Sigmoid colon (tissue), 7 donors: ENCODE measurements around the gene CISD3. TPM values are rescaled to one million over a fixed set of nuclear protein-coding genes. Genes with fewer than 3 reads are reported as not detected.

ENCODE experiments used
- DNase-seq: peaks from one replicate; pipeline ENCODE4 v3.0.0-alpha.2; 2019
- H3K27ac ChIP-seq, 4 donors: fragments of 200-600 bp; sonication (generic); one replicate each; pipeline ENCODE4 v1.5.1; 2016 to 2019; ENCODE audit warnings: mild to moderate bottlenecking in 1 of 4
- H3K27me3 ChIP-seq, 3 donors: fragments of 200-600 bp; sonication (generic); one replicate each; pipeline ENCODE4 v1.5.1; 2019; ENCODE audit warnings: mild to moderate bottlenecking in 1 of 3
- H3K36me3 ChIP-seq, 4 donors: fragments of 200-600 bp; sonication (generic); one replicate each; pipeline ENCODE4 v1.5.1; 2016 to 2019
- H3K4me1 ChIP-seq, 4 donors: fragments of 200-600 bp; sonication (generic); one replicate each; pipeline ENCODE4 v1.5.1; 2017 to 2019
- H3K4me3 ChIP-seq, 4 donors: fragments of 200-600 bp; sonication (generic); one replicate each; pipeline ENCODE4 v1.5.1; 2017 to 2019; ENCODE audit warnings: mild to moderate bottlenecking in 2 of 4, moderate library complexity in 1 of 4
- H3K9me3 ChIP-seq, 4 donors: fragments of 200-600 bp in 3 of 4; sonication (generic) in 3 of 4; one replicate each; pipeline versions ENCODE4 v1.5.1 to v1.6.1; 2013 to 2019
- EP300 ChIP-seq, 4 donors: sonication (generic); formaldehyde crosslinking; IDR thresholded peaks; one replicate each; pipeline ENCODE4 v1.6.1; 2017; ENCODE audit warnings: antibody characterized with exemption in 4 of 4
- POLR2A ChIP-seq, 2 donors: fragments of 450-650 bp; IDR thresholded peaks; one replicate each; pipeline ENCODE4 v1.6.1; 2016; ENCODE audit warnings: antibody characterized with exemption in 2 of 2, mild to moderate bottlenecking in 2 of 2, moderate library complexity in 2 of 2
- POLR2AphosphoS5 ChIP-seq, 4 donors: sonication (generic); formaldehyde crosslinking; IDR thresholded peaks; one replicate each; pipeline ENCODE4 v1.6.1; 2017; ENCODE audit warnings: antibody characterized with exemption in 4 of 4
- WGBS, 2 donors: extraction: QIAGEN DNeasy Blood & Tissue Kit; methylation state at CpG; one replicate each; pipeline ENCODE4 v1.1.7; 2013; 5-methylcytosine and 5-hydroxymethylcytosine counted together
- intact Hi-C: fragments of 100-400 bp; cut with DNase I; formaldehyde crosslinking; loops from one replicate; pipeline ENCODE4 v1.15.1; 2023
- polyA plus RNA-seq, 3 donors: library from polyadenylated mRNA; stranded (reverse); fragments of 200-250 nt; gene quantifications; one replicate each; pipeline ENCODE4 v1.2.3, GENCODE V29; 2013
- total RNA-seq, 4 donors: library from RNA; depleted of rRNA; stranded (reverse); fragments of >200 nt; gene quantifications; one replicate each; pipeline ENCODE4 v1.1.0, GENCODE V29; 2016
- TF ChIP-seq, protein P1 (sequence below), 4 experiments: fragments of 450-650 bp in 3 of 4; fragments of 200-600 bp in 1 of 4; IDR thresholded peaks; one replicate each; pipeline ENCODE4 v1.5.1; 2016 to 2019; ENCODE audit warnings: antibody characterized with exemption in 4 of 4, mild to moderate bottlenecking in 3 of 4, moderate library complexity in 2 of 4
- donor health status: healthy with polysubstance abuse.
- donor health status: Bipolar disorder and iron deficiency.
- donor health status: healthy.

CISD3 gene
- total and polyA plus RNA-seq, 7 donors, result 9.2 to 115 (median 19.3) TPM

DNA sequence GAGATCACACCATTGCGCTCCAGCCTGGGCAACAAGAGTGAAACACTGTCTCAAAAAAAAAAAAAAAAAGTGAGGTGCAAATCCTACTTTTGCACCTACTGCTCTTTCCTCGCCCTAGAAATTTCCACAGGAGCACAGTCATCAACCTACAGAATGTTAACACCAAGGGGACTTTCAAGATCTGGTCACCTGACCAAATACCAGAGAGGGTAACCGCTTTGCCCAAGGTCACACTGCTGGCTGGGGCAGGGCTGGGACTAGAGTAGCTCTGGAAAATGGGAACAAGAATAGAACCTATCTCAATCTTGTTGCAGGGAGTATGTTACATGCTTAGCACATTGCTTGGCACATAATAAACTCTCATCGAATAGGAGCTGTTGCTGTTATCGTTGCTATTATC lies 31.4 kb upstream of the CISD3 start:
- WGBS, 2 donors, result 89 to 93% methylated on average over 5 of the region's 5 CpGs
- no peak for DNase-seq
- Histone ChIP-seq H3K4me3 (no peak overlapping the region), H3K27me3 (no peaks in the 10 kb centered on the region), H3K4me1 (peaks cover 0 to 32% (median 28%) of the 10 kb centered on the region in 4 donors), H3K27ac (no peak overlapping the region), H3K36me3 (no peaks in the 10 kb centered on the region), H3K9me3 (no peaks in the 10 kb centered on the region)
- TF ChIP-seq EP300 (IDR thresholded peaks at IDR 0.05) (no peak), POLR2AphosphoS5 (IDR thresholded peaks at IDR 0.05) (no peak), POLR2A (IDR thresholded peaks at IDR 0.05) (no peak)
- TF ChIP-seq, protein P1, sequence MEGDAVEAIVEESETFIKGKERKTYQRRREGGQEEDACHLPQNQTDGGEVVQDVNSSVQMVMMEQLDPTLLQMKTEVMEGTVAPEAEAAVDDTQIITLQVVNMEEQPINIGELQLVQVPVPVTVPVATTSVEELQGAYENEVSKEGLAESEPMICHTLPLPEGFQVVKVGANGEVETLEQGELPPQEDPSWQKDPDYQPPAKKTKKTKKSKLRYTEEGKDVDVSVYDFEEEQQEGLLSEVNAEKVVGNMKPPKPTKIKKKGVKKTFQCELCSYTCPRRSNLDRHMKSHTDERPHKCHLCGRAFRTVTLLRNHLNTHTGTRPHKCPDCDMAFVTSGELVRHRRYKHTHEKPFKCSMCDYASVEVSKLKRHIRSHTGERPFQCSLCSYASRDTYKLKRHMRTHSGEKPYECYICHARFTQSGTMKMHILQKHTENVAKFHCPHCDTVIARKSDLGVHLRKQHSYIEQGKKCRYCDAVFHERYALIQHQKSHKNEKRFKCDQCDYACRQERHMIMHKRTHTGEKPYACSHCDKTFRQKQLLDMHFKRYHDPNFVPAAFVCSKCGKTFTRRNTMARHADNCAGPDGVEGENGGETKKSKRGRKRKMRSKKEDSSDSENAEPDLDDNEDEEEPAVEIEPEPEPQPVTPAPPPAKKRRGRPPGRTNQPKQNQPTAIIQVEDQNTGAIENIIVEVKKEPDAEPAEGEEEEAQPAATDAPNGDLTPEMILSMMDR (IDR thresholded peaks at IDR 0.05), result no peak
- intact Hi-C loops, result no loop called here

DNA sequence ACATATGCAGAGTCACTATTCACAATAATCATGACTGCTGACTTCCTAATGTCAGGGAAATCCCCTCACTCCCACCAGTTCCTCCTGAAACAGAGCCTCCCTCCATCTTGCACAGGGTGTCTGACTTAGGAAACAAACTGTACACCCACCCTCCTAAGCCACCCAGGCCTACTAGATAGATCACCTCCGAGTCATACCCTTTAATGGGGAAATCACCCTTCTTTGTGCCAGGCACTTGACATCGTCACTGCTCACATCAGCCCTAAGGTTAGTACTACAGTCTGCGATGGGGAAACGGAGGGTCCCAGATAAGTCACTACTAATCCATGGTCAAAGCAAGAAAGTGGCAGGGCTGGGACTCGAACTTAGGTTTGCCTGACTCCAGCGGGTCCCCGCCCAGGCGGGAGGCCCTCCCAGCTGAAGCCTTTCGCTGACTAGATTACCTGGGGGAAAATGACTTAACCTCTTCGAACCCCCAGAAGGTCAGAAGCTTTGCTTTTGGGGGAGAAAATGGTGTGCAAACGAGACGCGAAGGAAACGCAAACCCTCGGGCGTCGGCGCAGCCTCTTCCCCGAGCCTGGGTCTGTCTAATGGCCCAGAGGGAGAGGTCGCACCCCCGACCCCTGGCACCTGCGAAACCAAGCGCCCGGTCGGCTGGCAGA lies 28.5 kb upstream of the CISD3 start:
- no peaks in the 10 kb centered on the region for H3K36me3 ChIP-seq
- peaks cover 0 to 40% (median 19%) of the 10 kb centered on the region in 4 donors for H3K4me1 ChIP-seq

DNA sequence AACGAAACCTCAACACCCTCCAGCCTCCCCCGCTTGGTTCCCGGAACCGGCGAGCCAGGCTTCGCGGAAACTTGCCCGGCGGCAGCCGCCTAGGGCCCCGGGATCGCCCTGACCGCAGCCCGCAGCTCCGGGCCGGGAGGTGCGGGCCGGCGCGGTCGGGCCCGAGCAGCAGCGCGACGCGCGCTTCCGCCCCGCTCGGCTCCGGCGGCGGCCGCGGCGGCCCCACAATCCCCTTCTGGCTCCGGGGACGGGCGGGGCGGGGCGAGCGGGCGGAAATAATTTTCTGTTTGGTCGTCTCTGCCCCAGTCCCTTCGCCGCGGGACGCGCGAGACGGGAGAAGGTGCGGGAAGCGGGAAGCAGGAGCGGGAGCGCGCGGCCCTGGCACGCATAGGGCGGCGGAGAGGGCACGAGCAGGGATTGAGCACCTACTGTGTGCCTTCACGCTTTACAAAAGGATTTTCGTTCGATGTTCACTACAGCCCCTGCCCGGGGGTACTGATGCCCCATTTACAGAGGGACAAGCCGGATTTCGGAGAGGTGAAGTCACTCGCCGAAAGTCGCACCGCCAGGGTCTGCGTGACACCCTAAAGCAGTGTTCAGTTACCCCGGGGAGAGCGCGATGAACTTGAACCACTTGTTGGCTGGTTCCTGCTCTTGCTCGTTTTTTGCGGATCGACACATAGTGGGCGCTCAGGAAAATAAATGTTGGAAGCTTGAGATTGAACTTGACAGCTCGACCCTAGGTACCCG lies 27.8 kb upstream of the CISD3 start:
- H3K4me1 ChIP-seq, result peaks cover 0 to 47% (median 26%) of the 10 kb centered on the region in 4 donors
- peak overlapping the region; percentile 74 to 98 (median 96) for H3K4me3 ChIP-seq
- TF ChIP-seq EP300 (IDR thresholded peaks at IDR 0.05), result peak in 1 of 4 donors; percentile 35
- TF ChIP-seq, protein P1 (IDR thresholded peaks at IDR 0.05), result no peak
- TF ChIP-seq POLR2AphosphoS5 (IDR thresholded peaks at IDR 0.05), result peak; percentile 91 to 97 (median 95)
- TF ChIP-seq POLR2A (IDR thresholded peaks at IDR 0.05), result peak; percentile 68 to 87
- no peaks in the 10 kb centered on the region for H3K9me3 ChIP-seq
- no peaks in the 10 kb centered on the region for H3K27me3 ChIP-seq
- peak overlapping the region; percentile 92 to 99 (median 96) for H3K27ac ChIP-seq
- DNase-seq, result peak; percentile 92
- intact Hi-C loops, result no loop called here
- WGBS, 2 donors, result 0% methylated on average over 81 of the region's 81 CpGs
- peaks cover 0 to 5% (median 0%) of the 10 kb centered on the region in 4 donors for H3K36me3 ChIP-seq

More for the DNA sequence above, 28.5 kb upstream of the CISD3 start:
- no peaks in the 10 kb centered on the region for H3K9me3 ChIP-seq
- intact Hi-C loops, result no loop called here
- TF ChIP-seq EP300 (IDR thresholded peaks at IDR 0.05), result no peak
- no peak for TF ChIP-seq POLR2A (IDR thresholded peaks at IDR 0.05)
- TF ChIP-seq, protein P1 (IDR thresholded peaks at IDR 0.05), result no peak
- TF ChIP-seq POLR2AphosphoS5 (IDR thresholded peaks at IDR 0.05), result no peak
- H3K27ac ChIP-seq, result peak overlapping the region; percentile 92 to 99 (median 96)
- H3K4me3 ChIP-seq, result peak overlapping the region; percentile 74 to 98 (median 96)
- WGBS, 2 donors, result 2 to 3% methylated on average over 25 of the region's 25 CpGs
- H3K27me3 ChIP-seq, result no peaks in the 10 kb centered on the region
- DNase-seq, result no peak

DNA sequence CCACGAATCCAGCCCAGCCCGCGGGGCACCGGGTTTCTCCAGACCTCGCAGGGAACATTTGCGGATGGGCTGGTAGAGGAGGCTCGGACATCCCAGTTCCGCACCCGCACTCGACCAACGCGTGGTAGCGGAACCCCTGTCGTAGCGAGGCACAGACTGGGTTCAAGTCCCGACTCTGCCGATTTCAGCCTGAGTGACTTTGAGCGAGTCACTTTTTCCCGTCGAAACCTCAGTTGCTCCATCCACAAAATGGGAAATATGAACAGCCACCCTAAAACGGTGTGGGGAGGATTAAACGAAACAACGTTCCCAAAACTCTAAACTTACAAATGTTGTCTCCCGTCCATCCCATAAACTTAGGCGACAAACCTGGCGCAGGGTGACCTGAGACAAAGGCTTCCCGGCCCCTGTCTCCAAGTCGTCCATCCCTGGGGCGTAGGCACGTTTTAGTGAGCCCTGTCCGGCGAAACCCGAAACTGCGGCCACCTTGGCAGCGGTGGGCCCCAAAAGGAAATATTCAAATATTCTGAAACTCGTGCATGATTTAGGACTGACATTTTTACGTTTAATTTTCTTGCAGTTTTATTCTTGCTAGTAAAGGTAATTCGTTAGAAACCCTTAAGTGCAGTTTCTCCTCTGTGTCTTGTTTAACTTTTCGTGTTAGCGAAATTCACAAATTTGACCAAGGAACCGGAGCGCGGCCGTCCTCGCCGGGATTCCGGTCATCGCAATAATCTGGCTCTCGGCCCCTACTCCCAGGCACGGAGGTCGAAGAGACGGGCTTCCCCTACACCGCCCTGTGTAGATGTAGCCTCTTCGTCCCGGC lies 27.0 kb upstream of the CISD3 start:
- peak overlapping the region; percentile 74 to 98 (median 96) for H3K4me3 ChIP-seq
- peak overlapping the region; percentile 92 to 99 (median 96) for H3K27ac ChIP-seq
- peaks cover 0 to 53% (median 32%) of the 10 kb centered on the region in 4 donors for H3K4me1 ChIP-seq
- intact Hi-C loops, result no loop called here
- DNase-seq, result no peak
- WGBS, 2 donors, result 0 to 1% methylated on average over 55 of the region's 55 CpGs
- H3K36me3 ChIP-seq, result peaks cover 0 to 13% (median 3%) of the 10 kb centered on the region in 4 donors
- no peaks in the 10 kb centered on the region for H3K9me3 ChIP-seq
- TF ChIP-seq POLR2A (IDR thresholded peaks at IDR 0.05), result no peak
- TF ChIP-seq EP300 (IDR thresholded peaks at IDR 0.05), result no peak
- TF ChIP-seq, protein P1 (IDR thresholded peaks at IDR 0.05), result no peak
- no peak for TF ChIP-seq POLR2AphosphoS5 (IDR thresholded peaks at IDR 0.05)
- H3K27me3 ChIP-seq, result no peaks in the 10 kb centered on the region
